WTC11 (cell line): ENCODE measurements around the gene WDR7. TPM values are rescaled to one million over a fixed set of nuclear protein-coding genes. Genes with fewer than 3 reads are reported as not detected.

Experiments
- ATAC-seq: fragments of 200-7000 bp; cut with Tn5 transposase; 2 replicates; pipeline ENCODE4 v1.10.0; 2021; ENCODE audit warnings: mild to moderate bottlenecking, moderate library complexity
- CTCF ChIA-PET: fragments of 300-600 bp; sonication (Branson Sonifier 250); formaldehyde crosslinking; loops from one replicate; lab custom pipeline; 2021; ENCODE audit warnings: antibody characterized with exemption; lab: Charles Lee
- POLR2A ChIA-PET: fragments of 350-600 bp; sonication (Branson Sonifier 250); formaldehyde crosslinking; loops from one replicate; lab custom pipeline; 2021; ENCODE audit warnings: antibody characterized with exemption; lab: Charles Lee
- DNase-seq: peaks from one replicate; pipeline ENCODE4 v3.0.0; 2021; ENCODE audit warnings: low spot score
- H3K27ac Mint-ChIP-seq: 2 replicates; pipeline ENCODE4 v1.8.0; 2021; ENCODE audit warnings: mixed read lengths
- H3K27me3 Mint-ChIP-seq: 2 replicates; pipeline ENCODE4 v1.8.0; 2021; ENCODE audit warnings: low read depth, mild to moderate bottlenecking, moderate library complexity, mixed read lengths
- H3K36me3 Mint-ChIP-seq: 2 replicates; pipeline ENCODE4 v1.8.0; 2021; ENCODE audit warnings: mixed read lengths
- H3K4me1 Mint-ChIP-seq: 2 replicates; pipeline ENCODE4 v1.8.0; 2022; ENCODE audit warnings: mixed read lengths
- H3K4me3 Mint-ChIP-seq: 2 replicates; pipeline ENCODE4 v1.8.0; 2021; ENCODE audit warnings: mild to moderate bottlenecking, moderate library complexity, mixed read lengths
- H3K9me3 Mint-ChIP-seq: 2 replicates; pipeline ENCODE4 v1.8.0; 2021; ENCODE audit warnings: mixed read lengths
- CREB1 ChIP-seq: sonication (generic); formaldehyde crosslinking; IDR thresholded peaks from 2 replicates; pipeline ENCODE4 v1.8.0; 2023; ENCODE audit warnings: mild to moderate bottlenecking, missing genetic modification reagents
- GABPB1 ChIP-seq: sonication (generic); formaldehyde crosslinking; IDR thresholded peaks from 2 replicates; pipeline ENCODE4 v1.8.1; 2023; ENCODE audit warnings: mild to moderate bottlenecking, missing genetic modification reagents
- NR1H2 ChIP-seq: sonication (generic); formaldehyde crosslinking; IDR thresholded peaks from 2 replicates; pipeline ENCODE4 v1.9.0; 2021; ENCODE audit warnings: mild to moderate bottlenecking, moderate library complexity, missing genetic modification reagents
- RELA ChIP-seq: sonication (generic); formaldehyde crosslinking; IDR thresholded peaks from 2 replicates; pipeline ENCODE4 v1.8.1; 2022; ENCODE audit warnings: missing genetic modification reagents, mild to moderate bottlenecking, borderline replicate concordance
- RORB ChIP-seq: fragments of 250-450 bp; sonication (Bioruptor Pico); IDR thresholded peaks from 2 replicates; pipeline ENCODE4 v1.9.0; 2021; ENCODE audit warnings: mild to moderate bottlenecking
- SP1 ChIP-seq: sonication (generic); formaldehyde crosslinking; conservative IDR thresholded peaks from 2 replicates; pipeline ENCODE4 v1.8.1; 2022; ENCODE audit warnings: missing genetic modification reagents
- ZNF671 ChIP-seq: fragments of 250-450 bp; sonication (Bioruptor Pico); IDR thresholded peaks from 2 replicates; pipeline ENCODE4 v1.8.0; 2021; ENCODE audit warnings: mild to moderate bottlenecking
- total RNA-seq: library from RNA; stranded (reverse); gene quantifications from 3 replicates; pipeline ENCODE4 v1.2.3, GENCODE V29; 2021
- TF ChIP-seq, protein P1 (sequence below): sonication (generic); formaldehyde crosslinking; conservative IDR thresholded peaks from 2 replicates; pipeline ENCODE4 v1.8.1; 2022; ENCODE audit warnings: mild to moderate bottlenecking, missing genetic modification reagents
- TF ChIP-seq, protein P2 (sequence below): sonication (generic); formaldehyde crosslinking; IDR thresholded peaks from 2 replicates; pipeline ENCODE4 v1.8.1; 2022; ENCODE audit warnings: low read depth, missing genetic modification reagents, borderline replicate concordance
- TF ChIP-seq, protein P3 (sequence below): sonication (generic); formaldehyde crosslinking; conservative IDR thresholded peaks from 2 replicates; pipeline ENCODE4 v1.8.1; 2023; ENCODE audit warnings: mild to moderate bottlenecking, low read depth, missing genetic modification reagents, moderate library complexity
- TF ChIP-seq, protein P4 (sequence below): sonication (generic); formaldehyde crosslinking; IDR thresholded peaks from 2 replicates; pipeline ENCODE4 v1.8.0; 2022; ENCODE audit warnings: mild to moderate bottlenecking, missing genetic modification reagents
- TF ChIP-seq, protein P5 (sequence below): sonication (generic); formaldehyde crosslinking; IDR thresholded peaks from 2 replicates; pipeline ENCODE4 v1.8.0; 2022; ENCODE audit warnings: missing genetic modification reagents
- TF ChIP-seq, protein P6 (sequence below): fragments of 250-450 bp; sonication (Bioruptor Pico); IDR thresholded peaks from 2 replicates; pipeline ENCODE4 v1.9.0; 2021; ENCODE audit warnings: moderate library complexity, mild to moderate bottlenecking, inconsistent platforms, borderline replicate concordance
- TF ChIP-seq, protein P7 (sequence below): fragments of 200-600 bp; IDR thresholded peaks from 2 replicates; pipeline ENCODE4 v1.8.0; 2022; ENCODE audit warnings: antibody characterized with exemption
- TF ChIP-seq, protein P8 (sequence below): sonication (generic); formaldehyde crosslinking; IDR thresholded peaks from 2 replicates; pipeline ENCODE4 v1.8.0; 2023; ENCODE audit warnings: missing genetic modification reagents
- TF ChIP-seq, protein P9 (sequence below): sonication (generic); formaldehyde crosslinking; IDR thresholded peaks from 2 replicates; pipeline ENCODE4 v1.8.1; 2022; ENCODE audit warnings: mild to moderate bottlenecking, missing genetic modification reagents, moderate library complexity, borderline replicate concordance

The WDR7 gene
- total RNA-seq, 1 experiment from 2014 or later, result 12.2 TPM

DNA sequence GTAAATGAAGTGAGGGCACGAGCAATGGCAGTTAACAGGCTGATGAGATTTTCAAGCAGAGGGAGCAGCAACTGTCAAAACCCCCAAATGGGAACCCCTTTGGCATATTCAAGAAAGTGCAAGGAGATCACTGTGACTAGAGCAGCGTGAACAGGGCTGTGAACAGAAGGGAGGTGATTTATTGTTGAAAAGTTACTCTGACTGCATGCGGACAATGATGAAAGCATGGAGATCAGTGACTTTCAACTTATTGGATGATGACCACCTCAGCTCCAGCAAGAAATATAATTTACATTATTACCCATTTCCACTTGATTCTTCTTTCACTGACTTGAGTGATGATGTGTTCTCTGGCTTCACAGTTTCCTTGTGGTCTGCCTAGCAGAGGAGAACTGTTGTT is 308.0 kb downstream of the WDR7 start:
- Mint-ChIP-seq H3K36me3 (no peaks in the 10 kb centered on the region), H3K4me1 (peaks cover 13% of the 10 kb centered on the region), H3K9me3 (no peaks in the 10 kb centered on the region), H3K27ac (no peak overlapping the region), H3K27me3 (no peaks in the 10 kb centered on the region), H3K4me3 (no peak overlapping the region)
- TF ChIP-seq, protein P1, sequence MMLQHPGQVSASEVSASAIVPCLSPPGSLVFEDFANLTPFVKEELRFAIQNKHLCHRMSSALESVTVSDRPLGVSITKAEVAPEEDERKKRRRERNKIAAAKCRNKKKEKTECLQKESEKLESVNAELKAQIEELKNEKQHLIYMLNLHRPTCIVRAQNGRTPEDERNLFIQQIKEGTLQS (CRISPR knock-in tag), result no peak
- ChIA-PET POLR2A (no interaction called here), CTCF (no interaction called here)
- no peak for DNase-seq
- ATAC-seq, result no peak

DNA sequence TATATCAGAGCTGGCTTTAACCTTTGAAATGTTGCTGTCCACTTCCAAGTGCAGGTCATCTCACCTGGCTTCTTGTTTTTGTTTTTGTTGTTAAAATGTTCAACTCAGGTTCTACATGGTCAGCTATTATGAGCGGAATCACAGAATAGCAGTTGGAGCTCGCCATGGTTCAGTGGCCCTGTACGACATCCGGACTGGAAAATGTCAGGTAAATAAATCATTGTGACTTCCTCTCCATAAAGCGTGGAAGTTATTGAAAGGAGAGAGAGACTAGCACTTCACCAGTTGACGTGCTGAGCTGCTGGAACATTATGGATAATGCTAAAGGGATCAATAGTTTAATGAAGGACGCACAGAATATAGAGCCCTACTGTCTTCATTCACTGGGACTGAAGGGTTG is 311.2 kb downstream of the WDR7 start:
- Mint-ChIP-seq H3K4me1 (peaks cover 19% of the 10 kb centered on the region), H3K36me3 (no peaks in the 10 kb centered on the region), H3K27ac (0 out of 2 replicates have a peak overlapping the region, but pooled peaks have one; percentile 14), H3K27me3 (no peaks in the 10 kb centered on the region), H3K4me3 (no peak overlapping the region), H3K9me3 (no peaks in the 10 kb centered on the region)
- ChIA-PET CTCF (no interaction called here), POLR2A (no interaction called here)
- no peak for DNase-seq
- ATAC-seq, result no peak
- TF ChIP-seq, protein P2, sequence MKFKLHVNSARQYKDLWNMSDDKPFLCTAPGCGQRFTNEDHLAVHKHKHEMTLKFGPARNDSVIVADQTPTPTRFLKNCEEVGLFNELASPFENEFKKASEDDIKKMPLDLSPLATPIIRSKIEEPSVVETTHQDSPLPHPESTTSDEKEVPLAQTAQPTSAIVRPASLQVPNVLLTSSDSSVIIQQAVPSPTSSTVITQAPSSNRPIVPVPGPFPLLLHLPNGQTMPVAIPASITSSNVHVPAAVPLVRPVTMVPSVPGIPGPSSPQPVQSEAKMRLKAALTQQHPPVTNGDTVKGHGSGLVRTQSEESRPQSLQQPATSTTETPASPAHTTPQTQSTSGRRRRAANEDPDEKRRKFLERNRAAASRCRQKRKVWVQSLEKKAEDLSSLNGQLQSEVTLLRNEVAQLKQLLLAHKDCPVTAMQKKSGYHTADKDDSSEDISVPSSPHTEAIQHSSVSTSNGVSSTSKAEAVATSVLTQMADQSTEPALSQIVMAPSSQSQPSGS (CRISPR knock-in tag), result no peak
- TF ChIP-seq, protein P3, sequence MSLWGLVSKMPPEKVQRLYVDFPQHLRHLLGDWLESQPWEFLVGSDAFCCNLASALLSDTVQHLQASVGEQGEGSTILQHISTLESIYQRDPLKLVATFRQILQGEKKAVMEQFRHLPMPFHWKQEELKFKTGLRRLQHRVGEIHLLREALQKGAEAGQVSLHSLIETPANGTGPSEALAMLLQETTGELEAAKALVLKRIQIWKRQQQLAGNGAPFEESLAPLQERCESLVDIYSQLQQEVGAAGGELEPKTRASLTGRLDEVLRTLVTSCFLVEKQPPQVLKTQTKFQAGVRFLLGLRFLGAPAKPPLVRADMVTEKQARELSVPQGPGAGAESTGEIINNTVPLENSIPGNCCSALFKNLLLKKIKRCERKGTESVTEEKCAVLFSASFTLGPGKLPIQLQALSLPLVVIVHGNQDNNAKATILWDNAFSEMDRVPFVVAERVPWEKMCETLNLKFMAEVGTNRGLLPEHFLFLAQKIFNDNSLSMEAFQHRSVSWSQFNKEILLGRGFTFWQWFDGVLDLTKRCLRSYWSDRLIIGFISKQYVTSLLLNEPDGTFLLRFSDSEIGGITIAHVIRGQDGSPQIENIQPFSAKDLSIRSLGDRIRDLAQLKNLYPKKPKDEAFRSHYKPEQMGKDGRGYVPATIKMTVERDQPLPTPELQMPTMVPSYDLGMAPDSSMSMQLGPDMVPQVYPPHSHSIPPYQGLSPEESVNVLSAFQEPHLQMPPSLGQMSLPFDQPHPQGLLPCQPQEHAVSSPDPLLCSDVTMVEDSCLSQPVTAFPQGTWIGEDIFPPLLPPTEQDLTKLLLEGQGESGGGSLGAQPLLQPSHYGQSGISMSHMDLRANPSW (CRISPR knock-in tag), result no peak
- no peak for TF ChIP-seq ZNF671 (CRISPR knock-in tag)
- TF ChIP-seq, protein P4, sequence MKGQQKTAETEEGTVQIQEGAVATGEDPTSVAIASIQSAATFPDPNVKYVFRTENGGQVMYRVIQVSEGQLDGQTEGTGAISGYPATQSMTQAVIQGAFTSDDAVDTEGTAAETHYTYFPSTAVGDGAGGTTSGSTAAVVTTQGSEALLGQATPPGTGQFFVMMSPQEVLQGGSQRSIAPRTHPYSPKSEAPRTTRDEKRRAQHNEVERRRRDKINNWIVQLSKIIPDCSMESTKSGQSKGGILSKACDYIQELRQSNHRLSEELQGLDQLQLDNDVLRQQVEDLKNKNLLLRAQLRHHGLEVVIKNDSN (CRISPR knock-in tag), result no peak
- no peak for TF ChIP-seq CREB1 (CRISPR knock-in tag)
- TF ChIP-seq, protein P5, sequence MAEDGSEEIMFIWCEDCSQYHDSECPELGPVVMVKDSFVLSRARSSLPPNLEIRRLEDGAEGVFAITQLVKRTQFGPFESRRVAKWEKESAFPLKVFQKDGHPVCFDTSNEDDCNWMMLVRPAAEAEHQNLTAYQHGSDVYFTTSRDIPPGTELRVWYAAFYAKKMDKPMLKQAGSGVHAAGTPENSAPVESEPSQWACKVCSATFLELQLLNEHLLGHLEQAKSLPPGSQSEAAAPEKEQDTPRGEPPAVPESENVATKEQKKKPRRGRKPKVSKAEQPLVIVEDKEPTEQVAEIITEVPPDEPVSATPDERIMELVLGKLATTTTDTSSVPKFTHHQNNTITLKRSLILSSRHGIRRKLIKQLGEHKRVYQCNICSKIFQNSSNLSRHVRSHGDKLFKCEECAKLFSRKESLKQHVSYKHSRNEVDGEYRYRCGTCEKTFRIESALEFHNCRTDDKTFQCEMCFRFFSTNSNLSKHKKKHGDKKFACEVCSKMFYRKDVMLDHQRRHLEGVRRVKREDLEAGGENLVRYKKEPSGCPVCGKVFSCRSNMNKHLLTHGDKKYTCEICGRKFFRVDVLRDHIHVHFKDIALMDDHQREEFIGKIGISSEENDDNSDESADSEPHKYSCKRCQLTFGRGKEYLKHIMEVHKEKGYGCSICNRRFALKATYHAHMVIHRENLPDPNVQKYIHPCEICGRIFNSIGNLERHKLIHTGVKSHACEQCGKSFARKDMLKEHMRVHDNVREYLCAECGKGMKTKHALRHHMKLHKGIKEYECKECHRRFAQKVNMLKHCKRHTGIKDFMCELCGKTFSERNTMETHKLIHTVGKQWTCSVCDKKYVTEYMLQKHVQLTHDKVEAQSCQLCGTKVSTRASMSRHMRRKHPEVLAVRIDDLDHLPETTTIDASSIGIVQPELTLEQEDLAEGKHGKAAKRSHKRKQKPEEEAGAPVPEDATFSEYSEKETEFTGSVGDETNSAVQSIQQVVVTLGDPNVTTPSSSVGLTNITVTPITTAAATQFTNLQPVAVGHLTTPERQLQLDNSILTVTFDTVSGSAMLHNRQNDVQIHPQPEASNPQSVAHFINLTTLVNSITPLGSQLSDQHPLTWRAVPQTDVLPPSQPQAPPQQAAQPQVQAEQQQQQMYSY (CRISPR knock-in tag), result no peak
- TF ChIP-seq, protein P6, sequence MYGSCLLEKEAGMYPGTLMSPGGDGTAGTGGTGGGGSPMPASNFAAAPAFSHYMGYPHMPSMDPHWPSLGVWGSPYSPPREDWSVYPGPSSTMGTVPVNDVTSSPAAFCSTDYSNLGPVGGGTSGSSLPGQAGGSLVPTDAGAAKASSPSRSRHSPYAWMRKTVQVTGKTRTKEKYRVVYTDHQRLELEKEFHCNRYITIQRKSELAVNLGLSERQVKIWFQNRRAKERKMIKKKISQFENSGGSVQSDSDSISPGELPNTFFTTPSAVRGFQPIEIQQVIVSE (CRISPR knock-in tag), result no peak
- TF ChIP-seq, protein P7, sequence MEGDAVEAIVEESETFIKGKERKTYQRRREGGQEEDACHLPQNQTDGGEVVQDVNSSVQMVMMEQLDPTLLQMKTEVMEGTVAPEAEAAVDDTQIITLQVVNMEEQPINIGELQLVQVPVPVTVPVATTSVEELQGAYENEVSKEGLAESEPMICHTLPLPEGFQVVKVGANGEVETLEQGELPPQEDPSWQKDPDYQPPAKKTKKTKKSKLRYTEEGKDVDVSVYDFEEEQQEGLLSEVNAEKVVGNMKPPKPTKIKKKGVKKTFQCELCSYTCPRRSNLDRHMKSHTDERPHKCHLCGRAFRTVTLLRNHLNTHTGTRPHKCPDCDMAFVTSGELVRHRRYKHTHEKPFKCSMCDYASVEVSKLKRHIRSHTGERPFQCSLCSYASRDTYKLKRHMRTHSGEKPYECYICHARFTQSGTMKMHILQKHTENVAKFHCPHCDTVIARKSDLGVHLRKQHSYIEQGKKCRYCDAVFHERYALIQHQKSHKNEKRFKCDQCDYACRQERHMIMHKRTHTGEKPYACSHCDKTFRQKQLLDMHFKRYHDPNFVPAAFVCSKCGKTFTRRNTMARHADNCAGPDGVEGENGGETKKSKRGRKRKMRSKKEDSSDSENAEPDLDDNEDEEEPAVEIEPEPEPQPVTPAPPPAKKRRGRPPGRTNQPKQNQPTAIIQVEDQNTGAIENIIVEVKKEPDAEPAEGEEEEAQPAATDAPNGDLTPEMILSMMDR, result no peak
- no peak for TF ChIP-seq RELA (CRISPR knock-in tag)
- no peak for TF ChIP-seq NR1H2 (CRISPR knock-in tag)
- no peak for TF ChIP-seq RORB
- no peak for TF ChIP-seq GABPB1 (CRISPR knock-in tag)
- TF ChIP-seq, protein P8, sequence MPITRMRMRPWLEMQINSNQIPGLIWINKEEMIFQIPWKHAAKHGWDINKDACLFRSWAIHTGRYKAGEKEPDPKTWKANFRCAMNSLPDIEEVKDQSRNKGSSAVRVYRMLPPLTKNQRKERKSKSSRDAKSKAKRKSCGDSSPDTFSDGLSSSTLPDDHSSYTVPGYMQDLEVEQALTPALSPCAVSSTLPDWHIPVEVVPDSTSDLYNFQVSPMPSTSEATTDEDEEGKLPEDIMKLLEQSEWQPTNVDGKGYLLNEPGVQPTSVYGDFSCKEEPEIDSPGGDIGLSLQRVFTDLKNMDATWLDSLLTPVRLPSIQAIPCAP, result no peak
- TF ChIP-seq, protein P1 (CRISPR knock-in tag), result no peak
- TF ChIP-seq, protein P9, sequence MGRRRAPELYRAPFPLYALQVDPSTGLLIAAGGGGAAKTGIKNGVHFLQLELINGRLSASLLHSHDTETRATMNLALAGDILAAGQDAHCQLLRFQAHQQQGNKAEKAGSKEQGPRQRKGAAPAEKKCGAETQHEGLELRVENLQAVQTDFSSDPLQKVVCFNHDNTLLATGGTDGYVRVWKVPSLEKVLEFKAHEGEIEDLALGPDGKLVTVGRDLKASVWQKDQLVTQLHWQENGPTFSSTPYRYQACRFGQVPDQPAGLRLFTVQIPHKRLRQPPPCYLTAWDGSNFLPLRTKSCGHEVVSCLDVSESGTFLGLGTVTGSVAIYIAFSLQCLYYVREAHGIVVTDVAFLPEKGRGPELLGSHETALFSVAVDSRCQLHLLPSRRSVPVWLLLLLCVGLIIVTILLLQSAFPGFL, result no peak
- TF ChIP-seq SP1 (CRISPR knock-in tag), result no peak
